Measurements from ENCODE around the gene PRSS38.

The PRSS38 gene

GRCh38 chr1:227805606-227806197 is 9.8 kb upstream of the PRSS38 start:
- intact Hi-C loops (cut with DNase I; ENCODE audit: low total_unique reads): no loop called here
- DNase-seq: no peak
- Histone ChIP-seq H3K36me3 (no peaks in the 10 kb centered on the region), H3K27ac (no peak overlapping the region), H3K4me1 (no peaks in the 10 kb centered on the region), H3K9me3 (peaks cover 0 to 6% (median 0%) of the 10 kb centered on the region in 3 donors), H3K27me3 (no peaks in the 10 kb centered on the region), H3K4me3 (no peak overlapping the region)
- no peak for TF ChIP-seq CTCF (IDR thresholded peaks at IDR 0.05)

- H3K4me1 ChIP-seq: no peaks in the 10 kb centered on the region
- H3K27me3 ChIP-seq: no peaks in the 10 kb centered on the region
- peaks cover 0 to 6% (median 2%) of the 10 kb centered on the region in 3 donors for H3K9me3 ChIP-seq
- intact Hi-C loops (cut with DNase I; ENCODE audit: low total_unique reads): loop anchor here (1.0 kb wide), 1 partner anchor 48 kb away; no protein-coding TSS in a partner anchor
- no peaks in the 10 kb centered on the region for H3K36me3 ChIP-seq
- no peak overlapping the region for H3K4me3 ChIP-seq
- no peak for TF ChIP-seq CTCF (IDR thresholded peaks at IDR 0.05)
- no peak overlapping the region for H3K27ac ChIP-seq
- DNase-seq: no peak
These were observed 6.9 kb upstream of the PRSS38 start for GRCh38 chr1:227808566-227808965.

- no peak overlapping the region for H3K4me3 ChIP-seq
- TF ChIP-seq CTCF (IDR thresholded peaks at IDR 0.05): no peak
- H3K4me1 ChIP-seq: no peaks in the 10 kb centered on the region
- H3K36me3 ChIP-seq: no peaks in the 10 kb centered on the region
- peaks cover 0 to 7% (median 5%) of the 10 kb centered on the region in 3 donors for H3K9me3 ChIP-seq
- no peak overlapping the region for H3K27ac ChIP-seq
- intact Hi-C loops (cut with DNase I; ENCODE audit: low total_unique reads): no loop called here
- no peak for DNase-seq
- no peaks in the 10 kb centered on the region for H3K27me3 ChIP-seq
These were observed 6.4 kb upstream of the PRSS38 start for GRCh38 chr1:227809026-227809425.

GRCh38 chr1:227813962-227814361 is 1.5 kb upstream of the PRSS38 start:
- intact Hi-C loops (cut with DNase I; ENCODE audit: low total_unique reads): no loop called here
- no peaks in the 10 kb centered on the region for H3K27me3 ChIP-seq
- H3K4me1 ChIP-seq: no peaks in the 10 kb centered on the region
- no peak overlapping the region for H3K4me3 ChIP-seq
- no peak for TF ChIP-seq CTCF (IDR thresholded peaks at IDR 0.05)
- DNase-seq: no peak
- no peaks in the 10 kb centered on the region for H3K36me3 ChIP-seq
- H3K9me3 ChIP-seq: peaks cover 0 to 11% (median 8%) of the 10 kb centered on the region in 3 donors
- no peak overlapping the region for H3K27ac ChIP-seq

- Histone ChIP-seq H3K9me3 (peaks cover 0 to 11% (median 8%) of the 10 kb centered on the region in 3 donors), H3K4me3 (no peak overlapping the region), H3K36me3 (no peaks in the 10 kb centered on the region), H3K27me3 (no peaks in the 10 kb centered on the region), H3K27ac (no peak overlapping the region), H3K4me1 (no peaks in the 10 kb centered on the region)
- intact Hi-C loops (cut with DNase I; ENCODE audit: low total_unique reads): no loop called here
- no peak for DNase-seq
- no peak for TF ChIP-seq CTCF (IDR thresholded peaks at IDR 0.05)
These were observed 1.4 kb downstream of the PRSS38 start for GRCh38 chr1:227816750-227817446.
